Mammary epithelial cell (primary cell): ENCODE data around the gene WDR74.

ENCODE experiments used
- CTCF ChIP-seq, 2 donors: IDR thresholded peaks in 1 of 2; conservative IDR thresholded peaks in 1 of 2; 2 replicates each; pipeline ENCODE4 v1.5.1; 2011 to 2012; ENCODE audit warnings: inconsistent platforms in 2 of 2, low read length in 2 of 2, mild to moderate bottlenecking in 2 of 2, control low read depth in 1 of 2, low read depth in 1 of 2; ENCODE audit not compliant: insufficient read depth in 1 of 2; ENCODE audit errors: extremely low read depth in 1 of 2
- EZH2 ChIP-seq: IDR thresholded peaks from 2 replicates; pipeline ENCODE4 v1.6.1; 2012; ENCODE audit warnings: low read length, inconsistent platforms, borderline replicate concordance

GRCh38 chr11:62876712-62877111, 37.3 kb upstream of the WDR74 start:
- TF ChIP-seq CTCF (conservative IDR thresholded peaks at IDR 0.05 in 1 of 2, IDR thresholded peaks at IDR 0.05 in 1 of 2; ENCODE audit: extremely low read depth in 1 of 2, insufficient read depth in 1 of 2, low read depth in 1 of 2, low read length in 2 of 2) = no peak
- no peak for TF ChIP-seq EZH2
